Upper lobe of left lung (tissue), 4 donors: ENCODE measurements around the gene SFRP4.

ENCODE experiments used
- CTCF ChIP-seq, 6 experiments: fragments of 450-650 bp in 4 of 6; fragments of 200-600 bp in 2 of 6; sonication (generic) in 2 of 6; IDR thresholded peaks; one replicate each; pipeline ENCODE4 v1.5.1; 2016 to 2019; ENCODE audit warnings: antibody characterized with exemption in 6 of 6
- EP300 ChIP-seq, 4 donors: sonication (generic); formaldehyde crosslinking; IDR thresholded peaks; one replicate each; pipeline ENCODE4 v1.5.1; 2017; ENCODE audit warnings: antibody characterized with exemption in 4 of 4, control low read depth in 2 of 4
- POLR2A ChIP-seq, 4 donors: fragments of 450-650 bp; IDR thresholded peaks; one replicate each; pipeline ENCODE4 v1.5.1; 2016 to 2017; ENCODE audit warnings: antibody characterized with exemption in 4 of 4, mild to moderate bottlenecking in 2 of 4
- POLR2AphosphoS5 ChIP-seq, 2 donors: sonication (generic); formaldehyde crosslinking; IDR thresholded peaks; one replicate each; pipeline ENCODE4 v1.5.1; 2017; ENCODE audit warnings: antibody characterized with exemption in 2 of 2

- no peak for TF ChIP-seq CTCF (IDR thresholded peaks at IDR 0.05)
- TF ChIP-seq POLR2A (IDR thresholded peaks at IDR 0.05): no peak
- no peak for TF ChIP-seq EP300 (IDR thresholded peaks at IDR 0.05)
- TF ChIP-seq POLR2AphosphoS5 (IDR thresholded peaks at IDR 0.05): no peak
Observed at GRCh38 chr7:37921876-37922275, 5.3 kb upstream of the SFRP4 start.
